NCI-H226 (cell line): ENCODE results near the gene SLC22A2.
A peak's percentile ranks its signal among the peaks of the same experiment; 100 is the strongest.

Experiments
- DNase-seq: peaks from one replicate; pipeline ENCODE4 v3.0.0-alpha.2; 2015

SLC22A2 gene

DNA sequence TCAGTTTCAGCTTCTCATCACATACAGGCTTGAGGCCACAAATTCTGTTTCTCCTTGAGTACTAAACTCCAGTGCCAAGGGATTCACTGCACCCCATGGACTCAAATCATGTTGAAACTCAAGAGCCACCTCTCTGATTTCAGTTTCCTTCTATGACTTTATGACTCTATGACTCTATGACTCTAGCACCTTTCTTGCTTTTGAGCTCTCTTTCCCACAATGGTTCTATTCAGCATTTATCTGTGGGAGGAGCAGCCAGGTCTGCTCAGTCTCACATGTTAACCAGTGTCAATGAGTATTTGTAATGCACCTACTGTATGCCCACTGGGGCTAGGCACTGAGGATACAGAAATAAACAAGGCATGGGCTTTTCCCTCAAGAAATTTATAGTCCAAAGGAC, 14.6 kb upstream of the SLC22A2 start:
- DNase-seq, result no peak

- DNase-seq, result no peak
Observed at GRCh38 chr6:160272707-160273106, 14.1 kb upstream of the SLC22A2 start.

- no peak for DNase-seq
Observed at GRCh38 chr6:160270347-160270746, 11.7 kb upstream of the SLC22A2 start.

DNA sequence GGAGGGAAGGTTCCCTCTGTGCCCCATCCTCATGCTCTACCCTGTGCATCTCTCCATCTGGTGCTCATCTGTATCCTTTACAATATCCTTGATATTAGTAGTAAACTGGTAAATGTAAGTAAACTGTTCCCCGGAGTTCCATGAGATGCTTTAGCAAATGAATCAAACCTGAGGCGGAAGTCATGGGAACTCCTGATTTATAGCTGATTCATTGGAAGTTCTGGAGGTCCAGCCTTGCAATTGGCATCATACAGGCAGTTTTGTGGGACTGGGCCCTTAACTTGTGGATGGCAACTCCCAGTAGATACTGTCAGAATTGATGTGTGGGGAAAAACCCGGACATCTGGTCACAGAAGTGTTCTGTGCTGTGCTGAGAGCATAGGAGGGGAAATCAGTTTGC, 11.2 kb upstream of the SLC22A2 start:
- no peak for DNase-seq

GRCh38 chr6:160269023-160269521, 10.5 kb upstream of the SLC22A2 start:
- no peak for DNase-seq

DNA sequence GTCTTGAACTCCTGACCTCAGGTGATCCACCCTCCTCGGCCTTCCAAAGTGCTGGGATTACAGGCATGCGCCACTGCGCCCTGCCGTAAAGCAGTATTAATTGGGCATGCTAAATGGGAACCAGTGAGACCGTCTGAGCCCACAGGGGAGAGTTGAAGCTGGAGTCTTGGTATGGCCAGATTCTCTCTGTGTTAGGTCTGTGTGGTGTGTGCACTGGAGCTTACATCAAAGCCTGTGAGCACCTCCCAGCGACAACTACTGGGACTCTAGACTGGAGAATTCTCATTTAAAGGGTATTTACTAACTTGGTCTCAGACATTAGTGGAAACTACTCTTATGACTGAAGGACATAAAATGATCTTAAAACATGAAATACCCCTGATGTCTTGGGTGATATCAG, 8.5 kb upstream of the SLC22A2 start:
- no peak for DNase-seq

DNA sequence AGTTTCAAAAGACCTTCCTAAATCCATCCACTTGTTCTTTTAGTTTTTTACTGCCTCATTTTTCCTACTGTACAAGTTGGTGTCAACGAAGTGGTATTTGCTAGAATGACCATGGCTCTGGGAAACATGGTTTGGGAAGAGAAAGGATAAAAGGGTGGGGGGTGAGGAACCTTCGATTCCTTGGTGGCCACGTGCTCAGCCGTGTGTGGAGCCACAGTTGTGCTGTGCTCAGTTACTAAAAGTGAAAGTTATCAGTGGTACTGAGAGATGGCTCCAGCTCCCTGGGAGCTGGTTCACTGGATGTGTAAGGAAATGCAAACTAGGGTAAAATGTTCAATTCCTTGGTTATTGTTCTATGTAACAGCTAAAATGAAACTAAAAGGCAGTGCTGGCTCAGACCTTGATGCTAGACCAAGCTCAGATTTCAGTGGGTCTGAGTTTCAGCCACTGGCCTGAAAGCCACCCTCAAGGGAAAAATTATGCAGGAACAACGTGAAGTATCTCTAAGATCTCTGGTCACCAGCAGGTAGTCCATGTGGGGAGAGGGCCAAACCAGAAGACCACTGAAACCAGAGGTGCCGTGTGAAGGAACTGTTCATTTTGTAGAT, 7.4 kb upstream of the SLC22A2 start:
- DNase-seq, result no peak

DNA sequence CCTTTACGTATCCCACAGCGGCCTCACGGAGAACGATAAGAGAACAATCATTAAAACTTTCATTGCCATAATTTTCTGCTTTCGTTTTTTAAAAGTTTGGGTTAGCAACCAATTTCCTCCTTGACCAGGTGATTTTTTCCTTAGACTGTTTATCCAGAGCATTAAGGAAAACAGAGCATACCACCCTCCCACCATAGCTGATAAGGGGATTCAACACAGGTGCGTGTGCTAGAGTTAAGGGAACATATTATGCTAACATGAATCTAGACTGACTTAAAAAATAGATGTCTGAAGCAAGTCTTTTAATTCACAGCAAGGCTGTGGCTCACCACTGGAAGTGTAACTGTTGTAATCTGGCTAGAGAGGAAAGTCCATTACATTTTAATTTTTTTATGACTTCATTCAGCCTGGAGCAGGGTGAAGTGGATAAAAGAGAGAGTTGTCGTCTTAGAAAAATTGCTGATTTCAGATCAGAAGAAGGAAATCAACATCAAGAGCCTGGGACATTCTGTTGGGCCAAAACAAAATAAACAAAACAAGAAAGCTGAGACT, 5.5 kb upstream of the SLC22A2 start:
- DNase-seq, result no peak

- DNase-seq, result no peak
Observed at GRCh38 chr6:160263196-160263939, 4.7 kb upstream of the SLC22A2 start.

DNA sequence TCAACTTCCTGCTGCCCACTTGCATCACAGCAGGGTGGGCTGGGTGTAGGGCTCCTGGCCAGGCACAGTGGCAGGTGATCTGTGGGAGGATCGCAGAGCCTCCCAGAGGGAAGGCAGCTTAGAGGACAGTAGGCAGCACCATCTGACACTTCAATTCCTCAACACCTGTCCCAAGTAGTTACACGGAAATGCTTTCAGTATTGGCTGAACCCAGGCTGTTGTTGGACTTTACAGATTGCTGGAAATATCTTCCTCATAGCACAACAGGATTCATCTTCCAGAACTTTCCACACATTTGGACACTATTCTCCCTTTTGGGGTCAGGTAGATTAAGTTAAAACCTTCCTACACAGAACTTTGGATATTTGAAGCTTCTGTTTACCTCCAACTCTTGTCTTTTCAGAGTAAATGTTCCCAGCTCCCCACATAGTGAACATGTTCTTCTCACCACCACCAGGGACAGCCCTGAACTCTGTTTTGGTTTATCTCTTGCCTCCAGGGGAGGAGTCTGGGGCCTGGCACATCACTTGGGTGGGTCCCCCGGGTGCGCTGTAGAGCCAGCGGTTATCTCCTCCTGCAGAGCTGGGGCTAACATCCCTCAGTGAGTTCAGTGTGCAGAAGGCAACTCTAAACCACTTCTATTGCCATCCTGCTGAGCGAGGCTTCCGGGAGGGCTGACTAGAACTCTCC, 3.5 kb upstream of the SLC22A2 start:
- DNase-seq, result no peak

- DNase-seq, result no peak
Observed at GRCh38 chr6:160260803-160261450, 2.3 kb upstream of the SLC22A2 start.

DNA sequence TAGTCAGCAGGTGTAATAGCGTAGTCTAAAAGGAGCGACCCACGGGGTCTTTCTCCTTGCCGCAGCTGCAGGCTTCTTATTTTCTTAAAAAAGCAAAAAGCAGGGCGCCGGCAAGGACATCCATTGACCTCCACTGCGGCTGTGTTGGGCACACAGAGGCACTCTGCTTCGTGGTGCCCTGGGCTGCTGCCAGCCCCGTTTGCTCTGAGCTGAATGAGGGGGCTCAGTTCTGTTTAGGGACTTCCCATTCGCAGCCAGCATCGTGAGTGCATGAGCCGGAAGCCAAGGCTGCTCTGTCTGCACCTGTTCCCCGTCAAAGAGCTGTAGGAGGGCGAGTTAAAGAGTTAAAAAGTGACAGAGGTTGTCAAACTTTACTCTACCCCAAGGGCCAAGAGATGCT, 1.7 kb upstream of the SLC22A2 start:
- DNase-seq, result no peak

- DNase-seq, result no peak
Observed at GRCh38 chr6:160259598-160259997, 977 bp upstream of the SLC22A2 start.

DNA sequence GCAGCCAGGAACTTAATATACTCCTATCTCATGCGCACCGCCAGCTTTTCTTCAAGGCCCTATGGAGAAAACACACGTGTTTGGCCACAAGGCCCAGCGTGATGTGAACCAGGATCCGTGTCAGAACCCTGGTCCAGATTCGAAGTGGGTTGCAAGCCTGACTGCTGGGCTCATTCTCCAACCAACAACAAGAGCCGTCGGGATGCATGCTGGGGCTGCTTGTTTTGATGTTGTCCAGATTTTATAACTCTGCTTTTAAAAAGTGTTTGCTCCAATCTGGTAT, 463 bp upstream of the SLC22A2 start:
- no peak for DNase-seq

GRCh38 chr6:160256445-160256844, 2.2 kb downstream of the SLC22A2 start:
- DNase-seq, result no peak

DNA sequence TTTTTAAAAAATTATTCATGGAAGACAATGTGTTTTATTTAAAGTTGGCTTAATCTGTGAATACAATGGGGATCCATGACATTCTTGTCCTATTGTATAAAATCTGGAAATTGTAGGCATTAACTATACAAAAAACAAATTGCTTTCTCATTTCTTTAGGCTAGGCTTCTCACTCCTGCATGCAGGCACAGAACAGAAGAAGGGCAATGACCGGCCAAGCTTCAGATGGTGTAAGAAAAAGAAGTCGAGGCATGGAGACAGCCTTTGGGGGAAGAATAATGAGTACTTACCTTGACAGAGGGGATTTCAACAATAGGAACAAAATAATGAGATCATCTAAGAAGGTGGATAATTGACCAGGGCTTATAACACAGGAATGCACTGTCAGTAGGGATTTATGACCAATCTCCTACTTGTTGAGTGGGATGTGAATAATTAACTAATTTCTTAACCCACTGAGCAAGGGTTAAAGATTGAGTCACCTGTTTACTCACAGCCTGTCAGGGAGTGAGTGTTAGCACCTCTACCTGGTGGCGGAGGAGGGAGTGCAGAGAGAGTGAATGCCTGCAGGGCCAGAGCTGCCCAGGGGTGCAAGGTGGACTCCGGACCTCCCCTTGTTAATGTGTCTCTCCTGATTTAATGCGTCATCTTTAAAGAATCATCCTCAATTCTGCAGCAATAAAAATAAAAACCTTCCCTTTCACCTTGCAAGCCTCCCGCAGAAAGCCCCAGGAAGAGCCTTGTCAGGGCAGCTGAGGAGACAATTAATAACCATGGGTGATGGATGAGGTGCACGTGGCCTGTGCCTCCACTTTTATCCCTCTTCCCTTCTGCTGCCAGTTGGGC, 3.9 kb downstream of the SLC22A2 start:
- DNase-seq, result no peak

- no peak for DNase-seq
Observed at GRCh38 chr6:160253714-160254113, 4.9 kb downstream of the SLC22A2 start.

DNA sequence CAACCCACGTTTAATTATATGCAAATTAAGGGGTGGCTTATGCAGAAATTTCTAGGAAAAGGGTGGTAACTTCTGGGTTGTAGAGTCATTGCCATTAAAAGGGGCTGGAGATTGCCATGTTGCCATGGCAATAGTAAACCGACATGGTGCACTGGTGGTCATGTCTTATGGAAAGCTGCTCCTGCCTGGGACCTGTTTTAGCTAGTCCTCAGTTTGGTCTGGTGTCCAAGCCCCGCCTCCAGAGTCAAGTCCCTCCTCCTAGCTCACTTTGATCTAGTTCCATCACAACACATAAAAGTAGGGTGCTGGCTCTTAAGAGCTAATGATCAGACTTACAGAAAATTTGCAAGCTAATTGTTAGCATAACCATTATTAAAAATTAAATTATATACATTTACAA, 5.3 kb downstream of the SLC22A2 start:
- DNase-seq, result no peak

- no peak for DNase-seq
Observed at GRCh38 chr6:160252073-160252813, 6.4 kb downstream of the SLC22A2 start.

DNA sequence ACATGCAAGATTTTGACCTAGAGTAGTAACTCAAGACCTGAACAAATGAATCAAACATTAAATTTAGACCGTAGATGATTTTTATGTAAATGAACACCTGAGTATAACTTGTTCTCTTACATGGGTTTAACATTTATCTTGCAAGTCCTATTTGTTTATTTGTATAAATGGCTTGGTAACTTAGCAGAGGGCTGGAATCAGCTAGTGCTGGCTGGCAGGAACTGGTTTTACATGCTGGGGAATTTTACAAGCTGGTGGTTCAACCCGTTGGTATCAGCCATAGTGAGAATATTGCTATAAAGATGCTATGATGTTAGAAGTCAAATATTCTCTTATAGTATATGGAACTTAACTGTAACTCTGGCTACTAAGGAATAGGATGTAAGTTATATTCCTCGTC, 8.9 kb downstream of the SLC22A2 start:
- no peak for DNase-seq

GRCh38 chr6:160248538-160248937, 10.1 kb downstream of the SLC22A2 start:
- DNase-seq, result peak; percentile 82

DNA sequence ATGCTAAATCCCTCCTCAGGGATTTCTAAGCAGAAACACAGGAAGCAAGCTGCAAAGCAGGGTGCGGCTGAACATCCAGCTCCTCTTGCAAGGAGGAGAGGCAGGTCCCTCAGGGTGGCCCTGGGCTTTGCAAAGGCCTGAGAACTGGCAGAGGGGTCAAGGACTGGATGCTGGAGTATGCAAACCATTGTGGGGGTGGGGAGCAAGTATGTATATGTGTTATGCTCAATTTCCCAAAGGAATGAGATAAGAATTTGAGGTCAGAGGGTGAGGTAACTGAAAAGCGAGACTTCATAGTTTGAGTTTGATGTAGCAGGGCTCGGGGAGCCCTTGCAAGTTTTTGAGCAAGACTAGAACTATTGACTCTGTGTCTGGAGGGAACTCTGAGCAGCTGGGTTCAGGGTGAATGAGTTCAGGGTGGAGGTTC, 11.2 kb downstream of the SLC22A2 start:
- DNase-seq, result peak; percentile 17
